H1 (cell line): ENCODE data around the gene COLEC11. TPM values are rescaled to one million over a fixed set of nuclear protein-coding genes. Genes with fewer than 3 reads are reported as not detected.
"Not testable (repeated sequence)": the region's sequence is repeated elsewhere in the genome, so short reads cannot be mapped to it uniquely, and the experiment has no call there.

Experiments
- CTCF ChIA-PET: fragments of 300-600 bp; sonication (Branson Sonifier 250); formaldehyde crosslinking; loops from one replicate; lab custom pipeline; 2021; ENCODE audit not compliant: partially characterized antibody; lab: Charles Lee
- POLR2A ChIA-PET: fragments of 300-600 bp; sonication (Branson Sonifier 250); formaldehyde crosslinking; loops from one replicate; lab custom pipeline; 2021; ENCODE audit warnings: inconsistent platforms; ENCODE audit not compliant: partially characterized antibody; lab: Charles Lee
- DNase-seq, 2 experiments: peaks; one replicate each; pipeline versions ENCODE4 v3.0.0 to v3.0.0-alpha.2; 2010 to 2022; ENCODE audit warnings: low spot score in 2 of 2, low read depth in 1 of 2, mixed read lengths in 1 of 2
- FAIRE-seq: peaks from 2 replicates; lab custom pipeline; 2011; peaks lifted over from hg19 to GRCh38; lab: Jason Lieb, UNC
- H2AFZ ChIP-seq: 2 replicates; pipeline ENCODE4 v1.8.1; 2012; ENCODE audit warnings: low read length, inconsistent platforms
- H2AK5ac ChIP-seq: 2 replicates; pipeline ENCODE4 v1.6.1; 2013; ENCODE audit warnings: low read depth, low read length
- H2BK120ac ChIP-seq: replicated peaks from 2 replicates; pipeline ENCODE3; 2013; ENCODE audit warnings: low read depth, low read length, inconsistent platforms
- H2BK12ac ChIP-seq: 2 replicates; pipeline ENCODE4 v1.6.1; 2013; ENCODE audit warnings: low read depth, low read length
- H2BK15ac ChIP-seq: 2 replicates; pipeline ENCODE4 v1.6.1; 2013; ENCODE audit warnings: low read length
- H2BK20ac ChIP-seq: 2 replicates; pipeline ENCODE4 v1.6.1; 2013; ENCODE audit warnings: low read length
- H2BK5ac ChIP-seq: 2 replicates; pipeline ENCODE4 v1.6.1; 2013; ENCODE audit warnings: low read depth, low read length
- H3K14ac ChIP-seq: 2 replicates; pipeline ENCODE4 v1.6.1; 2013; ENCODE audit warnings: inconsistent platforms; ENCODE audit not compliant: insufficient read length
- H3K18ac ChIP-seq: 2 replicates; pipeline ENCODE4 v1.6.1; 2013; ENCODE audit warnings: low read length; ENCODE audit errors: extremely low read depth
- H3K23ac ChIP-seq: 2 replicates; pipeline ENCODE4 v1.6.1; 2013; ENCODE audit warnings: inconsistent platforms; ENCODE audit not compliant: insufficient read length
- H3K23me2 ChIP-seq: 2 replicates; pipeline ENCODE4 v1.6.1; 2013; ENCODE audit warnings: low read depth, low read length
- H3K27ac ChIP-seq: 2 replicates; pipeline ENCODE4 v1.6.1; 2011; ENCODE audit warnings: low read depth, low read length, inconsistent platforms
- H3K27me3 ChIP-seq, 4 experiments: replicated peaks in 1 of 4; 1 replicate in 1 of 4; 2 replicates in 3 of 4; pipeline versions ENCODE4 v1.6.1 to v1.8.1; 2011 to 2013; ENCODE audit warnings: low read length in 3 of 4, mild to moderate bottlenecking in 3 of 4, inconsistent platforms in 2 of 4, mixed read lengths in 2 of 4, moderate library complexity in 1 of 4; ENCODE audit not compliant: control insufficient read depth in 3 of 4, insufficient read depth in 3 of 4; ENCODE audit errors: extremely low read depth in 1 of 4
- H3K36me3 ChIP-seq, 4 experiments: 2 replicates each; pipeline versions ENCODE4 v1.6.1 to v1.8.1; 2011 to 2013; ENCODE audit warnings: mild to moderate bottlenecking in 4 of 4, low read length in 3 of 4, moderate library complexity in 2 of 4, control low read depth in 1 of 4, inconsistent platforms in 1 of 4; ENCODE audit not compliant: insufficient read depth in 4 of 4, control insufficient read depth in 2 of 4
- H3K4ac ChIP-seq: replicated peaks from 2 replicates; pipeline ENCODE3; 2013; ENCODE audit warnings: low read length, low read depth, mixed read lengths, inconsistent platforms; ENCODE audit not compliant: insufficient read length
- H3K4me1 ChIP-seq, 4 experiments: replicated peaks in 1 of 4; 1 replicate in 1 of 4; 2 replicates in 3 of 4; pipeline versions ENCODE4 v1.6.1 to v1.8.1; 2011 to 2013; ENCODE audit warnings: low read length in 3 of 4, inconsistent platforms in 2 of 4, mixed read lengths in 1 of 4; ENCODE audit not compliant: insufficient read depth in 4 of 4, control insufficient read depth in 3 of 4
- H3K4me2 ChIP-seq, 2 experiments: 2 replicates each; pipeline versions ENCODE4 v1.6.1 to v1.8.1; 2011 to 2013; ENCODE audit warnings: low read depth in 2 of 2, low read length in 2 of 2, control low read depth in 1 of 2, inconsistent platforms in 1 of 2, mild to moderate bottlenecking in 1 of 2; ENCODE audit not compliant: insufficient read depth in 1 of 2
- H3K4me3 ChIP-seq, 4 experiments: fragments of 200-600, 300-600 bp in 1 of 4; sonication (generic), shearing (Covaris generic), sonication (Bioruptor Twin) in 1 of 4; 2 replicates each; pipeline versions ENCODE4 v1.5.1 to v1.8.1; 2011 to 2016; ENCODE audit warnings: low read length in 4 of 4, low read depth in 3 of 4, control low read depth in 2 of 4, inconsistent platforms in 2 of 4, mild to moderate bottlenecking in 2 of 4, mixed read lengths in 1 of 4, moderate library complexity in 1 of 4; ENCODE audit not compliant: insufficient read depth in 2 of 4; ENCODE audit errors: extremely low read depth in 1 of 4
- H3K56ac ChIP-seq: replicated peaks from 2 replicates; pipeline ENCODE3; 2013; ENCODE audit warnings: low read depth, mild to moderate bottlenecking, mixed read lengths, low read length, inconsistent platforms; ENCODE audit not compliant: insufficient read length
- H3K79me1 ChIP-seq: 2 replicates; pipeline ENCODE4 v1.6.1; 2013; ENCODE audit warnings: low read depth, low read length, control low read depth
- H3K79me2 ChIP-seq, 2 experiments: 2 replicates each; pipeline versions ENCODE4 v1.6.1 to v1.8.1; 2012 to 2013; ENCODE audit warnings: low read length in 2 of 2, mild to moderate bottlenecking in 2 of 2, inconsistent platforms in 1 of 2; ENCODE audit not compliant: insufficient read depth in 2 of 2, control insufficient read depth in 1 of 2
- H3K9ac ChIP-seq, 4 experiments: replicated peaks in 1 of 4; 1 replicate in 1 of 4; 2 replicates in 3 of 4; pipeline versions ENCODE4 v1.6.1 to v1.8.1; 2011 to 2013; ENCODE audit warnings: low read depth in 3 of 4, low read length in 3 of 4, control low read depth in 2 of 4, mild to moderate bottlenecking in 2 of 4, moderate library complexity in 2 of 4, inconsistent platforms in 1 of 4; ENCODE audit errors: extremely low read depth in 1 of 4
- H3K9me3 ChIP-seq, 2 experiments: 2 replicates each; pipeline versions ENCODE4 v1.6.1 to v1.8.1; 2012 to 2013; ENCODE audit warnings: mild to moderate bottlenecking in 2 of 2, moderate library complexity in 2 of 2, control low read depth in 1 of 2, inconsistent platforms in 1 of 2, low read depth in 1 of 2, low read length in 1 of 2, mixed read lengths in 1 of 2; ENCODE audit not compliant: insufficient read depth in 2 of 2
- H4K20me1 ChIP-seq, 2 experiments: replicated peaks in 1 of 2; 2 replicates each; pipeline versions ENCODE3 to v1.8.1; 2011 to 2013; ENCODE audit warnings: inconsistent platforms in 2 of 2, low read length in 2 of 2, mild to moderate bottlenecking in 1 of 2; ENCODE audit not compliant: insufficient read depth in 2 of 2, control insufficient read depth in 1 of 2
- H4K5ac ChIP-seq: 2 replicates; pipeline ENCODE4 v1.6.1; 2013; ENCODE audit warnings: low read length, low read depth, mixed read lengths, inconsistent platforms; ENCODE audit not compliant: insufficient read length
- H4K8ac ChIP-seq: 2 replicates; pipeline ENCODE4 v1.8.0; 2013; ENCODE audit warnings: mild to moderate bottlenecking, moderate library complexity, low read length, inconsistent platforms; ENCODE audit not compliant: insufficient read depth; ENCODE audit errors: extremely low read depth
- H4K91ac ChIP-seq: replicated peaks from 2 replicates; pipeline ENCODE3; 2013; ENCODE audit warnings: low read length, mixed read lengths, inconsistent platforms; ENCODE audit not compliant: insufficient read length
- WGBS, 2 experiments: shearing (Covaris generic) in 1 of 2; methylation state at CpG; one replicate each; pipeline versions ENCODE4 v1.1.6 to v1.1.7; 2013 to 2015; ENCODE audit warnings: low lambda C conversion rate in 2 of 2, mixed read lengths in 2 of 2, inconsistent platforms in 1 of 2, low coverage in 1 of 2, missing lambda C conversion rate in 1 of 2; ENCODE audit not compliant: insufficient replicate concordance in 2 of 2, insufficient coverage in 1 of 2, insufficient read length in 1 of 2; ENCODE audit errors: extremely low coverage in 1 of 2, missing lambda C conversion rate in 1 of 2; 5-methylcytosine and 5-hydroxymethylcytosine counted together
- polyA plus RNA-seq, 7 experiments: library from polyadenylated mRNA; depleted of rRNA in 3 of 7; stranded (reverse) in 5 of 7; unstranded in 2 of 7; fragments of >200 nt in 5 of 7; fragments of 200-250 nt in 2 of 7; gene quantifications; 1 replicate in 5 of 7; 2 replicates in 1 of 7; 4 replicates in 1 of 7; pipeline versions ENCODE4 v1.2.1 to v1.2.3, GENCODE V29; 2011 to 2013; ENCODE audit warnings: missing spikeins in 2 of 7, mixed read lengths in 2 of 7
- total RNA-seq: library from RNA; stranded (reverse); fragmentation: NEBNext Ultra II Directional; extraction: Animal tissue kit (Norgen Biotek cat#: 25700); gene quantifications from 2 replicates; pipeline ENCODE4 v1.2.1, GENCODE V29; 2021

The COLEC11 gene
- total and polyA plus RNA-seq, 2 of the 8 experiments (the other 6 are each of a cell fraction or from before 2014, with no cell fraction given): 0.47 to 0.80 TPM

- H4K20me1 ChIP-seq, POLR2A ChIA-PET, H4K5ac ChIP-seq, H2BK5ac ChIP-seq, H2BK15ac ChIP-seq, H2BK20ac ChIP-seq, H3K36me3 ChIP-seq, H3K18ac ChIP-seq, H2AK5ac ChIP-seq, H3K79me2 ChIP-seq, H4K91ac ChIP-seq, H3K14ac ChIP-seq, H4K8ac ChIP-seq, H3K4me1 ChIP-seq, H3K9ac ChIP-seq, CTCF ChIA-PET, H2AFZ ChIP-seq, H3K4ac ChIP-seq, H3K56ac ChIP-seq, H3K79me1 ChIP-seq, H3K27ac ChIP-seq, H3K23ac ChIP-seq, H3K23me2 ChIP-seq, H3K4me2 ChIP-seq, DNase-seq, H2BK12ac ChIP-seq, FAIRE-seq, H3K4me3 ChIP-seq, H2BK120ac ChIP-seq, H3K27me3 ChIP-seq: not testable (repeated sequence)
- WGBS, 2 experiments: 96% methylated on average over 19 of the region's 25 CpGs; no CpG with 5 or more reads in 1 of the 2 experiments
- H3K9me3 ChIP-seq: peaks cover 5 to 18% of the 10 kb centered on the region in 2 experiments; a peak in 2 of 4 replicates
These were observed 21.7 kb downstream of the COLEC11 start for GRCh38 chr2:3616435-3617197.
